HEK293 (cell line): ENCODE results near the gene TIAM2.

Source experiments
- CTCF ChIP-seq: fragments of 450-650 bp; formaldehyde crosslinking; IDR thresholded peaks from 2 replicates; pipeline ENCODE4 v1.5.1; 2016; ENCODE audit warnings: missing biosample characterization, missing genetic modification characterization
- INSM2 ChIP-seq: fragments of 450-650 bp; formaldehyde crosslinking; IDR thresholded peaks from 2 replicates; pipeline ENCODE4 v1.5.1; 2016; ENCODE audit warnings: missing biosample characterization, missing genetic modification characterization
- MYNN ChIP-seq: fragments of 450-650 bp; formaldehyde crosslinking; IDR thresholded peaks from 2 replicates; pipeline ENCODE4 v1.5.1; 2016; ENCODE audit warnings: missing biosample characterization, missing genetic modification characterization, borderline replicate concordance
- SP2 ChIP-seq: fragments of 450-650 bp; formaldehyde crosslinking; IDR thresholded peaks from 2 replicates; pipeline ENCODE4 v1.5.1; 2016; ENCODE audit warnings: missing biosample characterization, missing genetic modification characterization
- ZBTB17 ChIP-seq: fragments of 450-650 bp; formaldehyde crosslinking; IDR thresholded peaks from 2 replicates; pipeline ENCODE4 v1.5.1; 2016; ENCODE audit warnings: missing biosample characterization, missing genetic modification characterization
- ZFP3 ChIP-seq: fragments of 450-650 bp; formaldehyde crosslinking; IDR thresholded peaks from 2 replicates; pipeline ENCODE4 v1.5.1; 2016; ENCODE audit warnings: low read depth, missing biosample characterization, missing genetic modification characterization
- ZNF211 ChIP-seq: fragments of 450-650 bp; formaldehyde crosslinking; IDR thresholded peaks from 2 replicates; pipeline ENCODE4 v1.5.1; 2016; ENCODE audit warnings: low read depth, missing biosample characterization, missing genetic modification characterization
- ZNF302 ChIP-seq: fragments of 450-650 bp; formaldehyde crosslinking; IDR thresholded peaks from 2 replicates; pipeline ENCODE4 v1.5.1; 2016; ENCODE audit warnings: missing biosample characterization, missing genetic modification characterization, low read depth
- ZNF324 ChIP-seq: fragments of 450-650 bp; formaldehyde crosslinking; IDR thresholded peaks from 2 replicates; pipeline ENCODE4 v1.5.1; 2016; ENCODE audit warnings: missing biosample characterization, missing genetic modification characterization
- ZNF510 ChIP-seq: fragments of 450-650 bp; formaldehyde crosslinking; IDR thresholded peaks from 2 replicates; pipeline ENCODE4 v1.5.1; 2018; ENCODE audit warnings: mild to moderate bottlenecking, missing genetic modification characterization, missing biosample characterization; ENCODE audit not compliant: insufficient replicate concordance
- ZSCAN5A ChIP-seq: fragments of 450-650 bp; formaldehyde crosslinking; IDR thresholded peaks from 2 replicates; pipeline ENCODE4 v1.5.1; 2016; ENCODE audit warnings: missing biosample characterization, missing genetic modification characterization
- TF ChIP-seq, protein P1 (sequence below): fragments of 450-650 bp; formaldehyde crosslinking; IDR thresholded peaks from 2 replicates; pipeline ENCODE4 v1.5.1; 2016; ENCODE audit warnings: missing biosample characterization, missing genetic modification characterization, borderline replicate concordance
- TF ChIP-seq, protein P2 (sequence below): fragments of 450-650 bp; formaldehyde crosslinking; IDR thresholded peaks from 2 replicates; pipeline ENCODE4 v1.5.1; 2016; ENCODE audit warnings: missing biosample characterization, missing genetic modification characterization

DNA sequence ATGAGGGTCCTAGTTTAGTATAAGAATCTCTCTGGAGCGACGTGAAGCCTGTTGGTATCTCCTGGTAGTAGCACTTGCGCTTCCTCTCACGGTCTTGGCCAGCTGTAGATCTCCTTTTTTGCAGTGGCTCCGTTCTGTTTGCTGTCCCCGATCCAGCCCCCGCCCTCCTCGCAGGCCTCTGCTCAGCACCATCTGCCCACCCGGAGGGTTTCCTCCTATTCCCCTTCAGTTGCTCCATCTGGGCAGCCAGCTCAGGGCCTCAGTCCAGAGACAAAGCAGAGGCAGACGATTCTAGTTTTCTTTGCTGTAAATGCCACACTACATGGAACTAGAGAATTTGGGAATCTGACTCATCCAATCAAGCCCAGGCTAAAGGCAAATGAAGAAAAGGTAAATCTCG is 126.6 kb downstream of the TIAM2 start:
- TF ChIP-seq ZNF324 (tag by site-specific recombination) (no peak), SP2 (tag by site-specific recombination) (no peak), ZNF211 (tag by site-specific recombination) (no peak), ZNF302 (tag by site-specific recombination) (no peak), ZSCAN5A (tag by site-specific recombination) (no peak), CTCF (tag by site-specific recombination) (no peak), ZNF510 (tag by site-specific recombination) (no peak), ZFP3 (no peak), INSM2 (tag by site-specific recombination) (no peak), ZBTB17 (tag by site-specific recombination) (no peak), MYNN (tag by site-specific recombination) (no peak)
- TF ChIP-seq, protein P1, sequence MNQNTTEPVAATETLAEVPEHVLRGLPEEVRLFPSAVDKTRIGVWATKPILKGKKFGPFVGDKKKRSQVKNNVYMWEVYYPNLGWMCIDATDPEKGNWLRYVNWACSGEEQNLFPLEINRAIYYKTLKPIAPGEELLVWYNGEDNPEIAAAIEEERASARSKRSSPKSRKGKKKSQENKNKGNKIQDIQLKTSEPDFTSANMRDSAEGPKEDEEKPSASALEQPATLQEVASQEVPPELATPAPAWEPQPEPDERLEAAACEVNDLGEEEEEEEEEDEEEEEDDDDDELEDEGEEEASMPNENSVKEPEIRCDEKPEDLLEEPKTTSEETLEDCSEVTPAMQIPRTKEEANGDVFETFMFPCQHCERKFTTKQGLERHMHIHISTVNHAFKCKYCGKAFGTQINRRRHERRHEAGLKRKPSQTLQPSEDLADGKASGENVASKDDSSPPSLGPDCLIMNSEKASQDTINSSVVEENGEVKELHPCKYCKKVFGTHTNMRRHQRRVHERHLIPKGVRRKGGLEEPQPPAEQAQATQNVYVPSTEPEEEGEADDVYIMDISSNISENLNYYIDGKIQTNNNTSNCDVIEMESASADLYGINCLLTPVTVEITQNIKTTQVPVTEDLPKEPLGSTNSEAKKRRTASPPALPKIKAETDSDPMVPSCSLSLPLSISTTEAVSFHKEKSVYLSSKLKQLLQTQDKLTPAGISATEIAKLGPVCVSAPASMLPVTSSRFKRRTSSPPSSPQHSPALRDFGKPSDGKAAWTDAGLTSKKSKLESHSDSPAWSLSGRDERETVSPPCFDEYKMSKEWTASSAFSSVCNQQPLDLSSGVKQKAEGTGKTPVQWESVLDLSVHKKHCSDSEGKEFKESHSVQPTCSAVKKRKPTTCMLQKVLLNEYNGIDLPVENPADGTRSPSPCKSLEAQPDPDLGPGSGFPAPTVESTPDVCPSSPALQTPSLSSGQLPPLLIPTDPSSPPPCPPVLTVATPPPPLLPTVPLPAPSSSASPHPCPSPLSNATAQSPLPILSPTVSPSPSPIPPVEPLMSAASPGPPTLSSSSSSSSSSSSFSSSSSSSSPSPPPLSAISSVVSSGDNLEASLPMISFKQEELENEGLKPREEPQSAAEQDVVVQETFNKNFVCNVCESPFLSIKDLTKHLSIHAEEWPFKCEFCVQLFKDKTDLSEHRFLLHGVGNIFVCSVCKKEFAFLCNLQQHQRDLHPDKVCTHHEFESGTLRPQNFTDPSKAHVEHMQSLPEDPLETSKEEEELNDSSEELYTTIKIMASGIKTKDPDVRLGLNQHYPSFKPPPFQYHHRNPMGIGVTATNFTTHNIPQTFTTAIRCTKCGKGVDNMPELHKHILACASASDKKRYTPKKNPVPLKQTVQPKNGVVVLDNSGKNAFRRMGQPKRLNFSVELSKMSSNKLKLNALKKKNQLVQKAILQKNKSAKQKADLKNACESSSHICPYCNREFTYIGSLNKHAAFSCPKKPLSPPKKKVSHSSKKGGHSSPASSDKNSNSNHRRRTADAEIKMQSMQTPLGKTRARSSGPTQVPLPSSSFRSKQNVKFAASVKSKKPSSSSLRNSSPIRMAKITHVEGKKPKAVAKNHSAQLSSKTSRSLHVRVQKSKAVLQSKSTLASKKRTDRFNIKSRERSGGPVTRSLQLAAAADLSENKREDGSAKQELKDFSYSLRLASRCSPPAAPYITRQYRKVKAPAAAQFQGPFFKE, result no peak
- TF ChIP-seq, protein P2, sequence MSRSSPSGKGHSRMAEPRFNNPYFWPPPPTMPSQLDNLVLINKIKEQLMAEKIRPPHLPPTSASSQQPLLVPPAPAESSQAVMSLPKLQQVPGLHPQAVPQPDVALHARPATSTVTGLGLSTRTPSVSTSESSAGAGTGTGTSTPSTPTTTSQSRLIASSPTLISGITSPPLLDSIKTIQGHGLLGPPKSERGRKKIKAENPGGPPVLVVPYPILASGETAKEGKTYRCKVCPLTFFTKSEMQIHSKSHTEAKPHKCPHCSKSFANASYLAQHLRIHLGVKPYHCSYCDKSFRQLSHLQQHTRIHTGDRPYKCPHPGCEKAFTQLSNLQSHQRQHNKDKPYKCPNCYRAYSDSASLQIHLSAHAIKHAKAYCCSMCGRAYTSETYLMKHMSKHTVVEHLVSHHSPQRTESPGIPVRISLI, result no peak
